Ovary (tissue), 3 donors: ENCODE measurements around the gene CHRNA1.

Experiments
- CTCF ChIP-seq, 3 donors: fragments of 450-650 bp in 2 of 3; fragments of 200-600 bp in 1 of 3; IDR thresholded peaks; one replicate each; pipeline versions ENCODE4 v1.5.1 to v1.8.0; 2016 to 2022; ENCODE audit warnings: antibody characterized with exemption in 3 of 3, mild to moderate bottlenecking in 1 of 3
- EP300 ChIP-seq: sonication (generic); formaldehyde crosslinking; IDR thresholded peaks from one replicate; pipeline ENCODE4 v1.6.1; 2017; ENCODE audit warnings: antibody characterized with exemption
- POLR2A ChIP-seq: fragments of 450-650 bp; IDR thresholded peaks from one replicate; pipeline ENCODE4 v1.6.1; 2017; ENCODE audit warnings: antibody characterized with exemption, mild to moderate bottlenecking, moderate library complexity
- donor health status: DM: no; HTN: no; CAD: no.

GRCh38 chr2:174761837-174762236 is 2.4 kb downstream of the CHRNA1 start:
- TF ChIP-seq POLR2A (no peak), CTCF (IDR thresholded peaks at IDR 0.05) (no peak), EP300 (no peak)
